Measurements from ENCODE around the gene NHS. TPM values are rescaled to one million over a fixed set of nuclear protein-coding genes. Genes with fewer than 3 reads are reported as not detected.

NHS gene
- total RNA-seq, 1 experiment from 2014 or later = 6.2 TPM

GRCh38 chrX:17544821-17545220 lies 169.8 kb downstream of the NHS start:
- no peaks in the 10 kb centered on the region for H3K9me3 Mint-ChIP-seq (ENCODE audit: unreplicated experiment)
- CTCF ChIA-PET = interaction anchor here (0.5 to 0.6 kb wide), 2 partner anchors 53 to 82 kb away, joined by 3 to 4 read pairs; no protein-coding TSS in a partner anchor
- H3K27ac Mint-ChIP-seq (ENCODE audit: low read depth, unreplicated experiment) = no peak overlapping the region

GRCh38 chrX:17546356-17546755 lies 171.4 kb downstream of the NHS start:
- Mint-ChIP-seq H3K4me1 (ENCODE audit: insufficient read depth, unreplicated experiment) (peaks cover 12% of the 10 kb centered on the region), H3K4me3 (ENCODE audit: unreplicated experiment) (no peak overlapping the region), H3K9me3 (ENCODE audit: unreplicated experiment) (no peaks in the 10 kb centered on the region), H3K27ac (ENCODE audit: low read depth, unreplicated experiment) (no peak overlapping the region), H3K36me3 (ENCODE audit: insufficient read depth, unreplicated experiment) (no peaks in the 10 kb centered on the region), H3K27me3 (ENCODE audit: insufficient read depth, unreplicated experiment) (peaks cover 13% of the 10 kb centered on the region)
- intact Hi-C loops (cut with micrococcal nuclease) = no loop called here
- no peak for DNase-seq (ENCODE audit: unreplicated experiment)
- TF ChIP-seq CTCF (IDR thresholded peaks at IDR 0.05; ENCODE audit: unreplicated experiment) = no peak
- ChIA-PET CTCF (interaction anchor here (0.6 to 1.1 kb wide), 4 partner anchors 12 to 307 kb away, joined by 3 read pairs; no protein-coding TSS in a partner anchor), POLR2A (interaction anchor here (0.7 kb wide), 1 partner anchor 39 kb away, joined by 3 read pairs; no protein-coding TSS in a partner anchor)
- BruUV-seq (replicated peaks) = no TSS peak

More at GRCh38 chrX:17544821-17545220, 169.8 kb downstream of the NHS start:
- TF ChIP-seq CTCF (IDR thresholded peaks at IDR 0.05; ENCODE audit: unreplicated experiment) = no peak
- intact Hi-C loops (cut with micrococcal nuclease) = no loop called here
- Mint-ChIP-seq H3K27me3 (ENCODE audit: insufficient read depth, unreplicated experiment) (peaks cover 22% of the 10 kb centered on the region), H3K4me1 (ENCODE audit: insufficient read depth, unreplicated experiment) (peaks cover 12% of the 10 kb centered on the region), H3K36me3 (ENCODE audit: insufficient read depth, unreplicated experiment) (no peaks in the 10 kb centered on the region), H3K4me3 (ENCODE audit: unreplicated experiment) (no peak overlapping the region)
- no peak for DNase-seq (ENCODE audit: unreplicated experiment)
- BruUV-seq (replicated peaks) = no TSS peak
- POLR2A ChIA-PET = no interaction called here

- H3K4me3 Mint-ChIP-seq (ENCODE audit: unreplicated experiment) = peak overlapping the region; percentile 45
These were observed 172.7 kb downstream of the NHS start for GRCh38 chrX:17547658-17548057.

More at GRCh38 chrX:17547658-17548057, 172.7 kb downstream of the NHS start:
- no peaks in the 10 kb centered on the region for H3K9me3 Mint-ChIP-seq (ENCODE audit: unreplicated experiment)
- peaks cover 17% of the 10 kb centered on the region for H3K4me1 Mint-ChIP-seq (ENCODE audit: insufficient read depth, unreplicated experiment)
- DNase-seq (ENCODE audit: unreplicated experiment) = peak; percentile 99
- intact Hi-C loops (cut with micrococcal nuclease) = no loop called here
- ChIA-PET CTCF (interaction anchor here (0.6 to 2.6 kb wide), 5 partner anchors 18 to 305 kb away, joined by 3 to 9 read pairs (median 4); no protein-coding TSS in a partner anchor), POLR2A (interaction anchor here (1.7 to 1.8 kb wide), 2 partner anchors 9 to 12 kb away, joined by 5 read pairs; no protein-coding TSS in a partner anchor)
- no peak for TF ChIP-seq CTCF (IDR thresholded peaks at IDR 0.05; ENCODE audit: unreplicated experiment)
- H3K36me3 Mint-ChIP-seq (ENCODE audit: insufficient read depth, unreplicated experiment) = no peaks in the 10 kb centered on the region
- H3K27me3 Mint-ChIP-seq (ENCODE audit: insufficient read depth, unreplicated experiment) = peaks cover 13% of the 10 kb centered on the region
- H3K27ac Mint-ChIP-seq (ENCODE audit: low read depth, unreplicated experiment) = peak overlapping the region; percentile 74
- BruUV-seq (replicated peaks) = no TSS peak
